PC-9 (cell line): ENCODE data around the gene DVL1. TPM values are rescaled to one million over a fixed set of nuclear protein-coding genes. Genes with fewer than 3 reads are reported as not detected.
A peak's percentile ranks its signal among the peaks of the same experiment; 100 is the strongest.

Source experiments
- BruUV-seq: library from RNA; stranded (reverse); fragments of 400-500 nt; replicated peaks from 2 replicates; lab custom pipeline; 2021; lab: Mats Ljungman, UMichigan
- CTCF ChIA-PET: fragments of 300-600 bp; sonication (Branson Sonifier 250); formaldehyde crosslinking; loops from one replicate; lab custom pipeline; 2022; ENCODE audit warnings: antibody characterized with exemption; lab: Charles Lee
- POLR2A ChIA-PET: fragments of 300-600 bp; sonication (Branson Sonifier 250); formaldehyde crosslinking; loops from one replicate; lab custom pipeline; 2022; ENCODE audit warnings: antibody characterized with exemption; ENCODE audit not compliant: unreplicated experiment; lab: Charles Lee
- DNase-seq, 2 experiments: peaks; one replicate each; pipeline versions ENCODE4 v3.0.0 to v3.0.0-alpha.2; 2015 to 2022; ENCODE audit warnings: mixed read lengths in 1 of 2
- H2AFZ ChIP-seq: fragments of 200-600 bp; sonication (generic); 2 replicates; pipeline ENCODE4 v1.8.1; 2017; ENCODE audit warnings: antibody characterized with exemption
- H3F3A ChIP-seq: fragments of 200-600 bp; sonication (generic); 2 replicates; pipeline ENCODE4 v1.8.1; 2017; ENCODE audit warnings: antibody characterized with exemption, mild to moderate bottlenecking, low read depth; ENCODE audit not compliant: insufficient read depth
- H3K27ac ChIP-seq: fragments of 200-600 bp; sonication (generic); 2 replicates; pipeline ENCODE4 v1.6.1; 2016; ENCODE audit warnings: mixed run types
- H3K27me3 ChIP-seq: fragments of 200-600 bp; sonication (generic); 2 replicates; pipeline ENCODE4 v1.6.1; 2016; ENCODE audit warnings: low read depth, mixed run types; ENCODE audit not compliant: insufficient read depth
- H3K36me3 ChIP-seq: fragments of 200-600 bp; sonication (generic); 2 replicates; pipeline ENCODE4 v1.6.1; 2016; ENCODE audit warnings: low read depth, mixed run types
- H3K4me1 ChIP-seq: fragments of 200-600 bp; sonication (generic); replicated peaks from 2 replicates; pipeline ENCODE4 v1.6.1; 2016; ENCODE audit warnings: mixed run types; ENCODE audit not compliant: insufficient read depth
- H3K4me2 ChIP-seq: fragments of 200-600 bp; sonication (generic); 2 replicates; pipeline ENCODE4 v1.6.1; 2017; ENCODE audit warnings: mixed run types
- H3K4me3 ChIP-seq: fragments of 200-600 bp; sonication (generic); 2 replicates; pipeline ENCODE4 v1.6.1; 2016; ENCODE audit warnings: mixed run types
- H3K79me2 ChIP-seq: fragments of 200-600 bp; sonication (generic); 2 replicates; pipeline ENCODE4 v1.6.1; 2017; ENCODE audit warnings: low read depth, mixed run types
- H3K9me2 ChIP-seq: fragments of 200-600 bp; sonication (generic); 2 replicates; pipeline ENCODE4 v1.8.1; 2017; ENCODE audit warnings: mild to moderate bottlenecking; ENCODE audit not compliant: insufficient read depth
- H3K9me3 ChIP-seq: fragments of 200-600 bp; sonication (generic); 2 replicates; pipeline ENCODE4 v1.8.1; 2016; ENCODE audit warnings: low read depth; ENCODE audit not compliant: insufficient read depth
- H4K20me1 ChIP-seq: fragments of 200-600 bp; sonication (generic); 2 replicates; pipeline ENCODE4 v1.8.1; 2017; ENCODE audit not compliant: insufficient read depth
- EZH2 ChIP-seq: fragments of 200-600 bp; sonication (generic); IDR thresholded peaks from 2 replicates; pipeline ENCODE4 v1.8.0; 2017; ENCODE audit warnings: antibody characterized with exemption, low read depth
- intact Hi-C: fragments of 100-400 bp; cut with micrococcal nuclease; formaldehyde crosslinking; loops from one replicate; pipeline ENCODE4 v1.10.0; 2022; ENCODE audit not compliant: unreplicated experiment
- total RNA-seq: library from RNA; stranded (reverse); gene quantifications from 2 replicates; pipeline ENCODE4 v1.2.3, GENCODE V29; 2021
- TF ChIP-seq, protein P1 (sequence below): fragments of 200-600 bp; sonication (generic); conservative IDR thresholded peaks from 2 replicates; pipeline ENCODE4 v1.6.1; 2017; ENCODE audit warnings: mixed run types, antibody characterized with exemption, mild to moderate bottlenecking, moderate library complexity

Gene DVL1
- total RNA-seq, 1 experiment from 2014 or later = 95.8 TPM

- peaks cover 51% of the 10 kb centered on the region for H3K4me1 ChIP-seq
- DNase-seq = no peak
- H3K9me3 ChIP-seq = no peaks in the 10 kb centered on the region
- H3F3A ChIP-seq = peaks cover 60% of the 10 kb centered on the region
- ChIA-PET CTCF (interaction anchor here (0.6 kb wide), 1 partner anchor 33 kb away, joined by 3 read pairs; no protein-coding TSS in a partner anchor), POLR2A (no interaction called here)
- peak overlapping the region; percentile 92 for H3K27ac ChIP-seq
- H3K4me3 ChIP-seq = no peak overlapping the region
- no peaks in the 10 kb centered on the region for H4K20me1 ChIP-seq
- no peak overlapping the region for H2AFZ ChIP-seq
- peaks cover 64% of the 10 kb centered on the region for H3K79me2 ChIP-seq
- no peaks in the 10 kb centered on the region for H3K27me3 ChIP-seq
- H3K36me3 ChIP-seq = peaks cover 10% of the 10 kb centered on the region; the same call in 1 of the 2 replicates
- H3K9me2 ChIP-seq = no peaks in the 10 kb centered on the region
- intact Hi-C loops = loop anchor here (10.0 kb wide), 1 partner anchor 92 kb away; the partner anchor contains the start of gene VWA1
- peak overlapping the region; percentile 93; the same call in 1 of the 2 replicates for H3K4me2 ChIP-seq
- TF ChIP-seq, protein P1, sequence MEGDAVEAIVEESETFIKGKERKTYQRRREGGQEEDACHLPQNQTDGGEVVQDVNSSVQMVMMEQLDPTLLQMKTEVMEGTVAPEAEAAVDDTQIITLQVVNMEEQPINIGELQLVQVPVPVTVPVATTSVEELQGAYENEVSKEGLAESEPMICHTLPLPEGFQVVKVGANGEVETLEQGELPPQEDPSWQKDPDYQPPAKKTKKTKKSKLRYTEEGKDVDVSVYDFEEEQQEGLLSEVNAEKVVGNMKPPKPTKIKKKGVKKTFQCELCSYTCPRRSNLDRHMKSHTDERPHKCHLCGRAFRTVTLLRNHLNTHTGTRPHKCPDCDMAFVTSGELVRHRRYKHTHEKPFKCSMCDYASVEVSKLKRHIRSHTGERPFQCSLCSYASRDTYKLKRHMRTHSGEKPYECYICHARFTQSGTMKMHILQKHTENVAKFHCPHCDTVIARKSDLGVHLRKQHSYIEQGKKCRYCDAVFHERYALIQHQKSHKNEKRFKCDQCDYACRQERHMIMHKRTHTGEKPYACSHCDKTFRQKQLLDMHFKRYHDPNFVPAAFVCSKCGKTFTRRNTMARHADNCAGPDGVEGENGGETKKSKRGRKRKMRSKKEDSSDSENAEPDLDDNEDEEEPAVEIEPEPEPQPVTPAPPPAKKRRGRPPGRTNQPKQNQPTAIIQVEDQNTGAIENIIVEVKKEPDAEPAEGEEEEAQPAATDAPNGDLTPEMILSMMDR = no peak
- TF ChIP-seq EZH2 = no peak
- no TSS peak for BruUV-seq
These were observed 6.6 kb downstream of the DVL1 start for GRCh38 chr1:1342584-1343115.

DNA sequence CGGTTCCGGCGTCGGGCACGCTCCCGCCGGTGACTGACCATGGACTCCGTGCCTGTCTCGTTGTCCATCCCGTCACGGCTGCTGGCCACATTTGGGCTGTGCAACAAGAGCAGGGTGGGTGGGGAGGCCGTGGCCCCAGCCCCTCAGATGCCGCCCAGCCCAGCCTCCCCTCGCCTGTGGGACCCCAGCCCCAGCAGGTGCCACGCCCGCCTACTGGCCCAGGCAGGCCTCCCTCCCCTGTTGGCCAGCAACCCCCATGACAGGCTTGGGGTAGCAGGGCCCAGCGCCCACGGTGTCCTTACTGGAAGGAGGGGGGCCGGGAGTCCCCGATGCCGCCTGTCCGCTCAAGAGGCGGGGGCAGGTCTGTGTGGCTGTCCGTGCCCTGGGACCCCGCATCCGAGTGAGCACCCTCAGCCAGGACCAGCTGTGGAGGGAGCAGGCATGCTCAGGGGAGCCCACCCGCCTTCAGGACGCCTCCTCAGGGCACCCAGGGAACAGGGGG lies 7.1 kb downstream of the DVL1 start:
- Histone ChIP-seq H3K79me2 (peaks cover 59% of the 10 kb centered on the region), H3K4me1 (peaks cover 47% of the 10 kb centered on the region), H3K4me3 (no peak overlapping the region), H3K36me3 (peaks cover 10% of the 10 kb centered on the region; the same call in 1 of the 2 replicates), H4K20me1 (peaks cover 5% of the 10 kb centered on the region), H3K9me3 (no peaks in the 10 kb centered on the region), H3K27ac (no peak overlapping the region), H2AFZ (no peak overlapping the region), H3K27me3 (no peaks in the 10 kb centered on the region), H3F3A (peaks cover 59% of the 10 kb centered on the region), H3K4me2 (no peak overlapping the region), H3K9me2 (no peaks in the 10 kb centered on the region)
- DNase-seq = no peak
- intact Hi-C loops = loop anchor here (10.0 kb wide), 1 partner anchor 93 kb away; the partner anchor contains the start of gene VWA1
- TF ChIP-seq EZH2 = no peak
- TF ChIP-seq, protein P1 = no peak
- POLR2A ChIA-PET = no interaction called here
- no TSS peak for BruUV-seq
- CTCF ChIA-PET = no interaction called here

GRCh38 chr1:1341549-1342021 lies 7.6 kb downstream of the DVL1 start:
- H3K4me2 ChIP-seq = no peak overlapping the region
- H3F3A ChIP-seq = peaks cover 58% of the 10 kb centered on the region
- no peak for DNase-seq
- intact Hi-C loops = loop anchor here (10.0 kb wide), 1 partner anchor 93 kb away; the partner anchor contains the start of gene VWA1
- BruUV-seq = no TSS peak
- H3K79me2 ChIP-seq = peaks cover 53% of the 10 kb centered on the region
- no peaks in the 10 kb centered on the region for H3K9me3 ChIP-seq
- H3K9me2 ChIP-seq = no peaks in the 10 kb centered on the region
- H3K4me3 ChIP-seq = no peak overlapping the region
- TF ChIP-seq, protein P1 = no peak
- no peak for TF ChIP-seq EZH2
- H4K20me1 ChIP-seq = peaks cover 9% of the 10 kb centered on the region
- H2AFZ ChIP-seq = no peak overlapping the region
- peaks cover 42% of the 10 kb centered on the region for H3K4me1 ChIP-seq
- ChIA-PET POLR2A (no interaction called here), CTCF (no interaction called here)
- H3K36me3 ChIP-seq = peaks cover 10% of the 10 kb centered on the region; the same call in 1 of the 2 replicates
- H3K27me3 ChIP-seq = no peaks in the 10 kb centered on the region
- no peak overlapping the region for H3K27ac ChIP-seq
